ENCODE data around the gene RPAP3.

GRCh38 chr12:47743311-47743860 is 37.6 kb upstream of the RPAP3 start:
- TF ChIP-seq CTCF (IDR thresholded peaks at IDR 0.05) (no peak), POLR2A (IDR thresholded peaks at IDR 0.05) (no peak), POLR2AphosphoS5 (IDR thresholded peaks at IDR 0.05) (no peak)
